Sigmoid colon (tissue), 4 donors: Measurements from ENCODE around the gene MUC5B.

Experiments used
- CTCF ChIP-seq, 4 experiments: fragments of 450-650 bp in 3 of 4; fragments of 200-600 bp in 1 of 4; IDR thresholded peaks; one replicate each; pipeline ENCODE4 v1.5.1; 2016 to 2019; ENCODE audit warnings: antibody characterized with exemption in 4 of 4, mild to moderate bottlenecking in 3 of 4, moderate library complexity in 2 of 4
- POLR2A ChIP-seq, 2 donors: fragments of 450-650 bp; IDR thresholded peaks; one replicate each; pipeline ENCODE4 v1.6.1; 2016; ENCODE audit warnings: antibody characterized with exemption in 2 of 2, mild to moderate bottlenecking in 2 of 2, moderate library complexity in 2 of 2
- POLR2AphosphoS5 ChIP-seq, 4 donors: sonication (generic); formaldehyde crosslinking; IDR thresholded peaks; one replicate each; pipeline ENCODE4 v1.6.1; 2017; ENCODE audit warnings: antibody characterized with exemption in 4 of 4

DNA sequence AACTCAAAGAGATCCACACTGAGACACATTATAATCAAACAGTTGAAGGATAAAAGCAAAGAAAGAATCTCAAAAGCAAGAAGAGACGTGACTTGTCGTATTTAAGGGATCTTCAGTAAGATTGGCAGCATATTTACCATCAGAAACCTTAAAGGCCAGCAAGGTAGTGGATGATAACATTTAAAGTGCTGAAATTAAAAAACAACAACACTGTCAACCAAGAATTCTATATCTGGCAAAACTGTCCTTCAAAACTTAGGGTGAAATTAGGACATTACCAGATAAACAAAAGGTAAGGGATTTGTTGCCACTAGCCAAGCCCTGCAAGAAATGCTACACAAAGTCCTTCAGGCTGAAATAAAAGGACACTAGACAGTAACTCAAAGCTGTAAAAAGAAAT, 11.0 kb upstream of the MUC5B start:
- TF ChIP-seq CTCF (IDR thresholded peaks at IDR 0.05) = no peak
- TF ChIP-seq POLR2AphosphoS5 (IDR thresholded peaks at IDR 0.05) = no peak
- TF ChIP-seq POLR2A (IDR thresholded peaks at IDR 0.05) = no peak
